GM21825 (cell line): ENCODE measurements around the gene SAMD15.
"Not testable (repeated sequence)": the region's sequence is repeated elsewhere in the genome, so short reads cannot be mapped to it uniquely, and the experiment has no call there.

Source experiments
- ATAC-seq: cut with Tn5 transposase; IDR thresholded peaks from one replicate; pipeline ENCODE4 v1.9.1; 2021; ENCODE audit warnings: mild to moderate bottlenecking, moderate library complexity; ENCODE audit not compliant: unreplicated experiment

SAMD15 gene

GRCh38 chr14:77375164-77375950, 1.8 kb upstream of the SAMD15 start:
- ATAC-seq: no peak

GRCh38 chr14:77375973-77376770, 1.0 kb upstream of the SAMD15 start:
- ATAC-seq: peak; percentile 18

- no peak for ATAC-seq
Observed at GRCh38 chr14:77377502-77377844, 294 bp downstream of the SAMD15 start.

GRCh38 chr14:77378701-77379100, 1.5 kb downstream of the SAMD15 start:
- no peak for ATAC-seq

- ATAC-seq: no peak
Observed at GRCh38 chr14:77390188-77390587, 13.0 kb downstream of the SAMD15 start.

- no peak for ATAC-seq
Observed at GRCh38 chr14:77400216-77400615, 23.0 kb downstream of the SAMD15 start.

- ATAC-seq: no peak
Observed at GRCh38 chr14:77403768-77404167, 26.6 kb downstream of the SAMD15 start.

- no peak for ATAC-seq
Observed at GRCh38 chr14:77406086-77406485, 28.9 kb downstream of the SAMD15 start.

GRCh38 chr14:77406718-77407117, 29.5 kb downstream of the SAMD15 start:
- ATAC-seq: no peak

- ATAC-seq: no peak
Observed at GRCh38 chr14:77407158-77407557, 30.0 kb downstream of the SAMD15 start.

- no peak for ATAC-seq
Observed at GRCh38 chr14:77409131-77409533, 32.0 kb downstream of the SAMD15 start.

- ATAC-seq: not testable (repeated sequence)
Observed at GRCh38 chr14:77415403-77416030, 38.3 kb downstream of the SAMD15 start.

- ATAC-seq: not testable (repeated sequence)
Observed at GRCh38 chr14:77416098-77416497, 38.9 kb downstream of the SAMD15 start.

GRCh38 chr14:77416836-77417235, 39.7 kb downstream of the SAMD15 start:
- ATAC-seq: no peak

- ATAC-seq: no peak
Observed at GRCh38 chr14:77421201-77421600, 44.0 kb downstream of the SAMD15 start.

- no peak for ATAC-seq
Observed at GRCh38 chr14:77423423-77423822, 46.2 kb downstream of the SAMD15 start, which contains the start of gene NOXRED1. NOXRED1 (minus strand) TSS chr14:77423523; CDS start chr14:77422889, 634 bp downstream.

GRCh38 chr14:77424862-77425261, 47.7 kb downstream of the SAMD15 start:
- no peak for ATAC-seq

GRCh38 chr14:77426396-77426795, 49.2 kb downstream of the SAMD15 start:
- no peak for ATAC-seq

GRCh38 chr14:77436042-77436441, 58.9 kb downstream of the SAMD15 start:
- no peak for ATAC-seq

GRCh38 chr14:77438596-77438995, 61.4 kb downstream of the SAMD15 start:
- no peak for ATAC-seq

- ATAC-seq: no peak
Observed at GRCh38 chr14:77439861-77440260, 62.7 kb downstream of the SAMD15 start.
